PC-3 (cell line): ENCODE measurements around the gene AFMID. TPM values are rescaled to one million over a fixed set of nuclear protein-coding genes. Genes with fewer than 3 reads are reported as not detected.
"Not testable (repeated sequence)": the region's sequence is repeated elsewhere in the genome, so short reads cannot be mapped to it uniquely, and the experiment has no call there.

Source experiments
- ATAC-seq: fragments of 200-7000 bp; cut with Tn5 transposase; 2 replicates; pipeline ENCODE4 v1.9.1; 2020; ENCODE audit warnings: mild to moderate bottlenecking, moderate library complexity
- BruUV-seq: library from RNA; stranded (reverse); fragments of 400-500 nt; replicated peaks from 2 replicates; lab custom pipeline; 2021; lab: Mats Ljungman, UMichigan
- CTCF ChIA-PET: fragments of 300-600 bp; sonication (Branson Sonifier 250); formaldehyde crosslinking; loops from one replicate; lab custom pipeline; 2022; ENCODE audit warnings: antibody characterized with exemption; lab: Charles Lee
- POLR2A ChIA-PET: fragments of 300-600 bp; sonication (Branson Sonifier 250); formaldehyde crosslinking; loops from one replicate; lab custom pipeline; 2022; ENCODE audit warnings: antibody characterized with exemption; ENCODE audit not compliant: unreplicated experiment; lab: Charles Lee
- DNase-seq: peaks from one replicate; pipeline ENCODE4 v3.0.0-alpha.2; 2015
- H2AFZ ChIP-seq: fragments of 300-600 bp; sonication (generic); 2 replicates; pipeline ENCODE4 v1.6.0; 2016; ENCODE audit warnings: antibody characterized with exemption, low read length
- H3F3A ChIP-seq: fragments of 300-600 bp; sonication (generic); one replicate; pipeline ENCODE4 v1.6.0; 2017; ENCODE audit warnings: antibody characterized with exemption, low read length, control low read depth, mild to moderate bottlenecking; ENCODE audit not compliant: unreplicated experiment
- H3K27ac ChIP-seq: fragments of 300-600 bp; sonication (generic); 2 replicates; pipeline ENCODE4 v1.5.1; 2016; ENCODE audit warnings: mild to moderate bottlenecking, low read length
- H3K27me3 ChIP-seq: fragments of 300-600 bp; sonication (generic); 2 replicates; pipeline ENCODE4 v1.6.1; 2016; ENCODE audit warnings: low read length, mixed read lengths
- H3K36me3 ChIP-seq: fragments of 300-600 bp; sonication (generic); 2 replicates; pipeline ENCODE4 v1.6.1; 2016; ENCODE audit warnings: low read depth, mixed run types, low read length, mixed read lengths
- H3K4me1 ChIP-seq: fragments of 300-600 bp; sonication (generic); 2 replicates; pipeline ENCODE4 v1.5.1; 2016; ENCODE audit warnings: low read length; ENCODE audit not compliant: insufficient read depth
- H3K4me2 ChIP-seq: fragments of 300-600 bp; sonication (generic); 2 replicates; pipeline ENCODE4 v1.6.0; 2016; ENCODE audit warnings: low read length
- H3K4me3 ChIP-seq: fragments of 300-600 bp; sonication (generic); 2 replicates; pipeline ENCODE4 v1.5.1; 2016; ENCODE audit warnings: mild to moderate bottlenecking, low read length, mixed read lengths
- H3K79me2 ChIP-seq: fragments of 300-600 bp; sonication (generic); 2 replicates; pipeline ENCODE4 v1.6.1; 2017; ENCODE audit warnings: low read length, mixed read lengths
- H3K9ac ChIP-seq: fragments of 300-600 bp; sonication (generic); 2 replicates; pipeline ENCODE4 v1.6.0; 2016; ENCODE audit warnings: mild to moderate bottlenecking, low read length
- H3K9me2 ChIP-seq: fragments of 300-600 bp; sonication (generic); replicated peaks from 2 replicates; pipeline ENCODE4 v1.6.1; 2016; ENCODE audit warnings: mixed run types, low read length, mixed read lengths
- H3K9me3 ChIP-seq: fragments of 300-600 bp; sonication (generic); 2 replicates; pipeline ENCODE4 v1.6.1; 2016; ENCODE audit warnings: low read length, mixed read lengths
- H4K20me1 ChIP-seq: fragments of 300-600 bp; sonication (generic); 2 replicates; pipeline ENCODE4 v1.6.1; 2016; ENCODE audit warnings: low read length, mixed read lengths
- EZH2 ChIP-seq: fragments of 300-600 bp; sonication (generic); IDR thresholded peaks from one replicate; pipeline ENCODE4 v1.6.1; 2017; ENCODE audit warnings: antibody characterized with exemption, mild to moderate bottlenecking, low read length; ENCODE audit not compliant: unreplicated experiment
- EZH2phosphoT487 ChIP-seq: fragments of 300-600 bp; sonication (generic); IDR thresholded peaks from 2 replicates; pipeline ENCODE4 v1.6.1; 2018; ENCODE audit warnings: mild to moderate bottlenecking, antibody characterized with exemption, low read length, borderline replicate concordance
- intact Hi-C: fragments of 100-400 bp; cut with micrococcal nuclease; formaldehyde crosslinking; loops from 2 replicates; pipeline ENCODE4 v1.9.0; 2023
- total RNA-seq: library from RNA; depleted of rRNA; stranded (reverse); fragments of >200 nt; gene quantifications from 2 replicates; pipeline ENCODE4 v1.2.3, GENCODE V29; 2014
- TF ChIP-seq, protein P1 (sequence below): fragments of 300-600 bp; sonication (generic); conservative IDR thresholded peaks from 2 replicates; pipeline ENCODE4 v1.5.1; 2017; ENCODE audit warnings: antibody characterized with exemption, low read depth, mild to moderate bottlenecking, low read length

The AFMID gene
- total RNA-seq, 1 experiment from 2014 or later, result 58.9 TPM

DNA sequence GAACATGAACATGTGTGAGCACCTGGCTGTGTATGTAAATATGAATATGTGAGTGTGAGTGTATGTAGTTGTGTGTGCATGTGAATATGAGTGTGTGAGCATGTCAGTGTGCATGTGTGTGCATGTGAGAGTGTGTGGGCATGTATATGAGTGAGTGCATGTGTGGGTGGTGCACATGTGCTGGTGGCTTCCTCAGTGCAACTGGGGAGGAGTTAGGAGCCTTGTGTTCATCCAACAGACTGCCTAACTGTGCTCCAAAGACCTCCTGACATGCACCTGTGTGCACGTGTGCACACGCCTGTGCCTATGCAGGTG is 45.7 kb downstream of the AFMID start:
- H3K4me1 ChIP-seq, result no peaks in the 10 kb centered on the region
- no peak overlapping the region for H3K27ac ChIP-seq
- POLR2A ChIA-PET, result no interaction called here
- H3K79me2 ChIP-seq, result no peaks in the 10 kb centered on the region
- no peaks in the 10 kb centered on the region for H3K9me2 ChIP-seq
- CTCF ChIA-PET, result no interaction called here
- H2AFZ ChIP-seq, result no peak overlapping the region
- TF ChIP-seq EZH2phosphoT487, result no peak
- TF ChIP-seq EZH2, result no peak
- no peak overlapping the region for H3K4me3 ChIP-seq
- no peaks in the 10 kb centered on the region for H3K9me3 ChIP-seq
- H3K9ac ChIP-seq, result no peak overlapping the region
- ATAC-seq (no peak), DNase-seq (no peak)
- peaks cover 3% of the 10 kb centered on the region; the same call in 1 of the 2 replicates for H3K27me3 ChIP-seq
- H3K36me3 ChIP-seq, result no peaks in the 10 kb centered on the region
- no TSS peak for BruUV-seq
- no peak overlapping the region for H3K4me2 ChIP-seq
- intact Hi-C loops, result no loop called here
- H3F3A ChIP-seq, result no peaks in the 10 kb centered on the region
- H4K20me1 ChIP-seq, result no peaks in the 10 kb centered on the region

DNA sequence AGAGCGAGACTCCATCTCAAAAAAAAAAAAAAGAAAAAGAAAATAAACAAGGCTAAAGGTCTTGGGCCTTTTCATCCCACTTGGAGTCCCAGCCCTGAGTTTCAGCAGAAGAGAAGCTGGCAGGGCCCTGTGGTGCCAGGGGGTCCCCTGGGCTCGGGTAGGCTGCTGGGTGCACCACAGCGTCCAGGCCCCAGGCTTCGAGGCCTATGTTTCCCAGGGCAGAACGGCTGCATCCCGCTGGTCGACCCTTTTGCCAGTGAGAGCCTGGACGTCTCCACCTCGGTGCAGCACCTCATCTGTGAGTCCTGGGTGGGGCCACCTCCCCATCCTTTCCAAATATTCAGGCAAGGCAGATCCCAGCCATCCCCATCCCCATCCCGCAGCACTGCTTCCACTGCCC is 46.5 kb downstream of the AFMID start:
- Histone ChIP-seq H3K9ac (no peak overlapping the region), H3K4me1 (no peaks in the 10 kb centered on the region), H3K36me3 (no peaks in the 10 kb centered on the region), H3K79me2 (no peaks in the 10 kb centered on the region), H4K20me1 (no peaks in the 10 kb centered on the region), H3K9me3 (no peaks in the 10 kb centered on the region), H3K27me3 (peaks cover 3% of the 10 kb centered on the region; the same call in 1 of the 2 replicates), H3K4me3 (no peak overlapping the region), H3F3A (no peaks in the 10 kb centered on the region), H3K9me2 (no peaks in the 10 kb centered on the region), H3K27ac (no peak overlapping the region), H3K4me2 (no peak overlapping the region), H2AFZ (no peak overlapping the region)
- intact Hi-C loops, result no loop called here
- ChIA-PET CTCF (no interaction called here), POLR2A (no interaction called here)
- DNase-seq, result no peak
- BruUV-seq, result no TSS peak
- TF ChIP-seq EZH2phosphoT487 (no peak), EZH2 (no peak)
- TF ChIP-seq, protein P1, sequence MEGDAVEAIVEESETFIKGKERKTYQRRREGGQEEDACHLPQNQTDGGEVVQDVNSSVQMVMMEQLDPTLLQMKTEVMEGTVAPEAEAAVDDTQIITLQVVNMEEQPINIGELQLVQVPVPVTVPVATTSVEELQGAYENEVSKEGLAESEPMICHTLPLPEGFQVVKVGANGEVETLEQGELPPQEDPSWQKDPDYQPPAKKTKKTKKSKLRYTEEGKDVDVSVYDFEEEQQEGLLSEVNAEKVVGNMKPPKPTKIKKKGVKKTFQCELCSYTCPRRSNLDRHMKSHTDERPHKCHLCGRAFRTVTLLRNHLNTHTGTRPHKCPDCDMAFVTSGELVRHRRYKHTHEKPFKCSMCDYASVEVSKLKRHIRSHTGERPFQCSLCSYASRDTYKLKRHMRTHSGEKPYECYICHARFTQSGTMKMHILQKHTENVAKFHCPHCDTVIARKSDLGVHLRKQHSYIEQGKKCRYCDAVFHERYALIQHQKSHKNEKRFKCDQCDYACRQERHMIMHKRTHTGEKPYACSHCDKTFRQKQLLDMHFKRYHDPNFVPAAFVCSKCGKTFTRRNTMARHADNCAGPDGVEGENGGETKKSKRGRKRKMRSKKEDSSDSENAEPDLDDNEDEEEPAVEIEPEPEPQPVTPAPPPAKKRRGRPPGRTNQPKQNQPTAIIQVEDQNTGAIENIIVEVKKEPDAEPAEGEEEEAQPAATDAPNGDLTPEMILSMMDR, result no peak
- ATAC-seq, result no peak

DNA sequence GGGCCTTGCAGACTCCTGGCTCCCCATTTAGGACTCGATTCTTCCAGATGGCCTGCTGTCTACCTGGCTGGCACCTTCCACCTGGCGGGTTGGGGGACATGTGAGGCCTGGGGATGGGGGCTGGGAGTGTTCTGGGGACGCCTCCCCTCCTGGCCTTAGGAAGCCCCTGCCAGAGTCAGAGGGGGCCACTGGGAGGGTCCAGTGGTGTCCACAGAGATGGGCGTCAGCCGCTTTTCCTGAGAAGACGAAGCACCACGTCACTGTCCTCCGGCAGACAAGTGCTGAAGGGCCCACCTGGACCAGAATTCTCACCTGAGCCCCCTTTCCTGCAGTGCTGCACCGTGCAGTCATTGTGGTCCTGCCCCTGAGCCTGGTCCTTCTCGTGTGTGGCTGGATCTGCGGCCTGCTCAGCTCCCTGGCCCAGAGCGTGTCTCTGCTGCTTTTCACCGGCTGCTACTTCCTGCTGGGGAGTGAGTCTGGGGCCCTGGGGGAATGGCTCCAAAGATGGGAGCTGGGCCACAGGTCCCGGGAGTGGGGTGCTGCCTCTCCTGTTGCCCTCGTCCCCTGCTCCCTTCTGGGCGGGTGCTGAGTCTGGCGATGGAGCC is 47.2 kb downstream of the AFMID start:
- no peak for DNase-seq
- intact Hi-C loops, result no loop called here
- no peaks in the 10 kb centered on the region for H4K20me1 ChIP-seq
- H3K9ac ChIP-seq, result no peak overlapping the region
- H3K4me2 ChIP-seq, result no peak overlapping the region
- no peak for ATAC-seq
- no peak overlapping the region for H3K4me3 ChIP-seq
- H3K27ac ChIP-seq, result no peak overlapping the region
- peaks cover 3% of the 10 kb centered on the region; the same call in 1 of the 2 replicates for H3K27me3 ChIP-seq
- no peaks in the 10 kb centered on the region for H3K9me2 ChIP-seq
- H3F3A ChIP-seq, result no peaks in the 10 kb centered on the region
- CTCF ChIA-PET, result no interaction called here
- no TSS peak for BruUV-seq
- no peaks in the 10 kb centered on the region for H3K79me2 ChIP-seq
- no peaks in the 10 kb centered on the region for H3K4me1 ChIP-seq
- POLR2A ChIA-PET, result no interaction called here
- no peak overlapping the region for H2AFZ ChIP-seq
- H3K36me3 ChIP-seq, result no peaks in the 10 kb centered on the region
- TF ChIP-seq EZH2phosphoT487, result no peak
- H3K9me3 ChIP-seq, result no peaks in the 10 kb centered on the region

DNA sequence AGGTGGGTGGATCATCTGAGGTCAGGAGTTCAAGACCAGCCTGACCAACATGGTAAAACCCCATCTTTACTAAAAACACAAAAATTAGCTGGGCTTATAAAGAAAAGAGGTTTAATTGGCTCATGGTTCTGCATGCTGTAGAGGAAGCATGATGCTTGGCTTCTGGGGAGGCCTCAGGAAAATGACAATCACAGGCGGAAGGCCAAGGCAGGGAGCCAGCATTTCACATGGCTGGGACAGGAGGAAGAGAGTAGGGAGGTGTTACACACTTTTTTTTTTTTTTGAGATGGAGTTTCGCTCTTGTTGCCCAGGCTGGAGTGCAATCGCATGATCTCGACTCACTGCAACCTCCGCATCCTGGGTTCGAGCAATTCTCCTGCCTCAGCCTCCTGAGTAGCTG is 47.9 kb downstream of the AFMID start:
- DNase-seq, H3K9ac ChIP-seq, intact Hi-C loops, H3K27ac ChIP-seq, H3K9me2 ChIP-seq, ATAC-seq, H3K4me2 ChIP-seq, H3K4me3 ChIP-seq, H2AFZ ChIP-seq, H4K20me1 ChIP-seq, CTCF ChIA-PET, H3K79me2 ChIP-seq, H3K27me3 ChIP-seq, H3F3A ChIP-seq, H3K9me3 ChIP-seq, H3K36me3 ChIP-seq, POLR2A ChIA-PET, H3K4me1 ChIP-seq, BruUV-seq: not testable (repeated sequence)
